GM21737 (cell line): ENCODE measurements around the gene CABLES2.

Experiments
- ATAC-seq: cut with Tn5 transposase; IDR thresholded peaks from one replicate; pipeline ENCODE4 v1.9.1; 2021; ENCODE audit warnings: mild to moderate bottlenecking, moderate library complexity; ENCODE audit not compliant: unreplicated experiment

Gene CABLES2

DNA sequence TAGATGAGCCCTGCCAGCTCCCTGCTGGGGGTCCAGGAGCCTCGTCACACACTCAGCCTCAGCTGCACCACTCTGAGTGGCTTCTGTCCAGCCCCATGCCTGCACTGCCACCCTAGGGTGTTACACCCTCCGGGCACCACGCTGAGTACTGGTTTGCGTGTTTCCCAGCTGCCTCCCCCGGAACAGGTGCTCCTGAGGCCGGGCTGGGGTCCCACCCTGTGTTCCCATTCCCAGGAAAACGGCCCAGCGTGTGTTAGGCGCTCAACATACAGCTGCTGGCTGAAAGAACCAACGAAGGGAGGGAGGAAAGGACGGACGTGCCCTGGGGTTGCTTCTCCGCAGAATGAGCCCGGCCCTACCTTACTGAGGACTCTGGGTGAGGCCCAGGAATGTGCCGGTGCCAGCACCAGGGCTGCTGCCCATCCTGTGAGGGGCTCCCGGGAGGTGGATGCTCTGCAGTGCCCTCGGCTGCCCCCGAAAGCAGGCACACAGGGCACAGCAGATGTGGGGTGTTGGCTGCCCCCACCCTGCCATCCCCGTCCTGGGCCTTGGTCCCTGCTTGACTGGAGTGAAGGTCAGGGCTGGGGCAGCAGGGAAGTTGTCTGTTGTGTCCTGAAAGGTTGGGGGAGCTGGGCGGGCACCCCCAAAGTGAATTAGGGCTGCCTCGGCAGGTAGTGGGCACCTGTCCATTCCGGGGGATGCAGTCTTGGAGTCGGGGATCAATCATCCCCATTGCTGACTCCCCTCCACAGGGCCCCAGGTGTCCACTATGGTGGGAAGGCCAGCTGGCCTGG lies 56.3 kb downstream of the CABLES2 start:
- no peak for ATAC-seq

- no peak for ATAC-seq
These were observed 56.9 kb downstream of the CABLES2 start for GRCh38 chr20:62350098-62350628.

- no peak for ATAC-seq
These were observed 57.5 kb downstream of the CABLES2 start for GRCh38 chr20:62349556-62350097.

DNA sequence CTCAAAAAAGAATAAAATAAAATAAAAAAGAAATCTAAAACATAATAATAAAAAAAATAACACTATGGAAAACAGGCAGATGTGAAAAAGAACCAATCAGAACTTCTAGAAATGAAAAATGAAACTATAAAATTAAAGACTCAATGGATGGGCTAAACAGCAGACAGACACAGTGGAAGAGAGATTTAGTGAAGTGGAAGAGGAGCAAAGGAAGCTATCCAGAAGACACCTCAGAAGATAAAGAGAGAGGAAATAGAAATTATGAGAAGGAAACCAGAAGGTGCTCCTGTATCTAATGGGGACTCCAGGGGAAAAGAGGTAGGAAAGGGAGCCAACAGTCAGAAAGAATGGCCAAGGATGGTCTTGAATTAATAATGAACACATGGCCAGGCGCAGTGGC lies 58.5 kb downstream of the CABLES2 start:
- no peak for ATAC-seq

GRCh38 chr20:62347445-62347844 lies 59.6 kb downstream of the CABLES2 start:
- no peak for ATAC-seq

GRCh38 chr20:62347151-62347404 lies 60.0 kb downstream of the CABLES2 start:
- ATAC-seq = no peak

DNA sequence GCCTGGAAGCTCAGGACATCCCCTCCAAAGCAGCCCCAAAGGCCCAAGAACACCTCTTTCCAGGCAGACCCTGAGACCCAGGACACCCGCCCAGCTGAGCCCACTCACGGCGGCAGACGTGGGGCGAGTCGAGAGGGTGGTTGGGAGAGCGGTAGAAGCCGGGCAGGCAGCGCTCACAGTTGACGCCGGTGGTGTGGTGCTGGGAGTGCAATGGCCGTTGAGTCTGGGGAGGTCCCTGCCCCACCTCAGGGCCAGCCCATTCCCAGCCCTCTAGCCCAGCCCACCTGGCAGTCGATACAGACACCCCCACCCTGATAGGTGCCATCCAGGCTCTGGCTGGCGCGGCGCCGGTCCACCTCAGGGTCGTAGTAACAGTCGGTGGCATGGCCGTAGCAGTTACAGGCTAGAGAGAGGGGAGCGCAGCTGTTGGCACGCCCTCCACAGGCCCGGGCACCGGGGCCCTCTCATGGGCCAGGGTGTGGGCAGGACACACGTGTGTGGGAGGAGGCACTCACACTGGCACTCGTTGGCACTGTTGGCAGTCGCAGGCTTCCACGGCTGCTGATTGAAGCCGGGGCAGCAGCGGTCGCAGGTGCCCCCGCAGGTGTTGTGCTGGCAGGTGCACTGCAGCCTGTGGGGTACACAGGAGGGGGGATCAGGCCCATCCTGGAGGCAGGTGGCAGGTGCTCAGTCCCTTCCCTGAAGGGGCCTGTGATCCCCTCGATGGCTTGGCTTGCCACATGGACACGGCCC lies 60.5 kb downstream of the CABLES2 start:
- no peak for ATAC-seq

DNA sequence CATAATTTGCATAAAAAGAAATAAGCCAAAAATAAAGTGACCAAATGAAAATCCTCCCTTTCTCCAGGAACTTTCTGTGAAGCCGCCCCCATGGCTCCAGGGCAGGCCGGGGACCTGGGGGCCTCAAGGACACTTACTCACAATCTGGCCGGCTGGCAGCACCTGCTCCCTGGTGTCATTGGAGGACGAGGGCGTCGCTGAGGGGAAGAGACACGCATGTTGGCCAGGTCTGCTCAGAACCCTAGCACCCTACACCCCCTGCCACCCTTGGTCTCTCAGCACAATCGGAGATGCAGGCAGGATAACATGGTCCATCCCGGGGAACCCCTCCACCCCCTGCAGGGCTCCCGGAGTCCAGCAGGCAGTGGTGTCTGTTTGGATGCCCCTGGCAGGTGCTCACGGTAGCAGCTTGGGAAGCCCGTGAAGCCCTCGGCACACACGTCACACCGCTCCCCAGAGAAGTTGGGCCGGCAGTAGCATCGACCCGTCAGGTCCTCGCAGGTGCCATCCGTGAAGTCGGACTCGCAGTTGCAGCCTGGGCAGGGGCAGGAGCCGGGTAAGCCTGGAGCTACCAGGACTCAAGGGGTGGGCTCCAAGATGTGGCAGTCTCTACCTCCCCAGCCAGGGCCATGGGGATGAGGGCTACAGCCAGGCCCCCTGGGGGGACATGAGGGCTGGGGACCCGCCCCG lies 61.3 kb downstream of the CABLES2 start:
- no peak for ATAC-seq

DNA sequence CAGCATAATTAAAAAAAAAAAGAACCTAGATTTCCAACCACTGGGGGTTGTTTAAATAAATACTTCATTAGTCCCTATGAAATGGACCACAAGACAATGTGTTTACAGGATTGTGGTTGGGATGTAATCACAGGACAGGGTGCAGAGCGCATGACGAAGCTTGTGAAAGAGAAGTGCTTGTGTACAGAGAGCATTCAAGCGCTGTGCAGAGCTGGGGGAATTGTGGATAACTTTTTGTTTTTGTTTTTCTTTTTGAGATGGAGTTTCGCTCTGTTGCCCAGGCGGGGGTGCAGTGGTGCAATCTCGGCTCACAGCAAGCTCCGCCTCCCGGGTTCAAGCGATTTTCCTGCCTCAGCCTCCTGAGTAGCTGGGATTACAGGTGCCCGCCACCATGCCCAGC lies 62.3 kb downstream of the CABLES2 start:
- no peak for ATAC-seq

GRCh38 chr20:62344092-62344491 lies 63.0 kb downstream of the CABLES2 start:
- ATAC-seq = no peak

GRCh38 chr20:62342910-62343309 lies 64.2 kb downstream of the CABLES2 start:
- ATAC-seq = no peak

DNA sequence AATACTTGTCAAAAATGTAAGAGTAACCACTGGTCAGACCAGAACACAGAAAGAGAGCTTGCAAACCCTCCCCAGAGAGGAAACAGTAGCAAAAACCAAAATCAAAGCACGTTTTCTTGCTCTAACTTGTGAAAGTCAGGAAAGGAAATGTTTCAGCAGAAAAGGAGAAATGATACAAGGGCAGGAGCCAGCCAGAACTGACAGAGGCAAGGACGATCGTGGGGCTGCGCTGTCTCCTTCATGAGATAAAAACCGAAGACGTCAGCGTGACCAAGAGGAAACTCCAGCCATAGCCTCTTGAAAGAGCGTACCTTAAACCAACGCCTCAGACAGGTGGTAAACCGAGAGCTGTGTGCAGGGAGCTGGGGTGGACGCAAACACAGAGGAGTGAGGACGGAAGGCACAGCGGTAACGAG lies 67.4 kb downstream of the CABLES2 start:
- ATAC-seq = peak; percentile 63
